Aorta (tissue), 5 donors: Measurements from ENCODE around the gene USP17L11. TPM values are rescaled to one million over a fixed set of nuclear protein-coding genes. Genes with fewer than 3 reads are reported as not detected.
"Not testable (repeated sequence)": the region's sequence is repeated elsewhere in the genome, so short reads cannot be mapped to it uniquely, and the experiment has no call there.

Source experiments
- ATAC-seq: fragments of 200-7000 bp; cut with Tn5 transposase; one replicate; pipeline ENCODE4 v1.9.1; 2022; ENCODE audit warnings: moderate library complexity; ENCODE audit not compliant: low FRiP score
- DNase-seq, 2 donors: peaks; one replicate each; pipeline ENCODE4 v3.0.0-alpha.2; 2020
- H3K27ac ChIP-seq, 2 donors: one replicate each; pipeline ENCODE4 v1.5.1; 2013; ENCODE audit warnings: low read length in 2 of 2, mild to moderate bottlenecking in 2 of 2, moderate library complexity in 2 of 2, control low read depth in 1 of 2, inconsistent platforms in 1 of 2, low read depth in 1 of 2
- H3K27me3 ChIP-seq, 2 donors: one replicate each; pipeline ENCODE4 v1.6.1; 2013; ENCODE audit warnings: control low read depth in 1 of 2, low read length in 1 of 2, mild to moderate bottlenecking in 1 of 2, moderate library complexity in 1 of 2; ENCODE audit not compliant: insufficient read depth in 2 of 2, control insufficient read depth in 1 of 2
- H3K36me3 ChIP-seq, 2 donors: one replicate each; pipeline ENCODE4 v1.6.1; 2013; ENCODE audit warnings: control low read depth in 1 of 2, low read length in 1 of 2, mild to moderate bottlenecking in 1 of 2; ENCODE audit not compliant: insufficient read depth in 2 of 2, control insufficient read depth in 1 of 2
- H3K4me1 ChIP-seq, 2 donors: one replicate each; pipeline ENCODE4 v1.6.1; 2013; ENCODE audit warnings: low read length in 2 of 2, control low read depth in 1 of 2, mild to moderate bottlenecking in 1 of 2, moderate library complexity in 1 of 2; ENCODE audit not compliant: insufficient read depth in 2 of 2, control insufficient read depth in 1 of 2
- H3K4me3 ChIP-seq, 2 donors: one replicate each; pipeline ENCODE4 v1.5.1; 2013; ENCODE audit warnings: low read length in 2 of 2, control low read depth in 1 of 2, mild to moderate bottlenecking in 1 of 2
- H3K9me3 ChIP-seq: one replicate; pipeline ENCODE4 v1.6.1; 2013; ENCODE audit warnings: mild to moderate bottlenecking, low read length; ENCODE audit not compliant: control insufficient read depth
- WGBS, 2 donors: extraction: QIAGEN DNeasy Blood & Tissue Kit; methylation state at CpG; one replicate each; pipeline ENCODE4 v1.1.7; 2013; 5-methylcytosine and 5-hydroxymethylcytosine counted together
- intact Hi-C, 2 donors: fragments of 100-400 bp; cut with DNase I; formaldehyde crosslinking; loops; one replicate each; pipeline versions ENCODE4 v1.14.2 to v1.15.0; 2022
- polyA plus RNA-seq, 2 donors: library from polyadenylated mRNA; stranded (reverse); fragments of 200-250 nt; gene quantifications; one replicate each; pipeline ENCODE4 v1.2.3, GENCODE V29; 2013
- total RNA-seq, 2 donors: library from RNA; stranded (reverse); fragmentation: NEBNext Ultra II Directional; extraction: Animal tissue kit (Norgen Biotek cat#: 25700); gene quantifications; one replicate each; pipeline ENCODE4 v1.2.1, GENCODE V29; 2021
- donor health status: healthy with polysubstance abuse.
- donor health status: Bipolar disorder and iron deficiency.
- donor health status: DM: no; HTN: no; CAD: no.
- donor health status: DM: no; HTN: no; CAD: no.
- donor health status: DM: yes; HTN: yes; CAD: no.

Gene USP17L11
- total and polyA plus RNA-seq, 4 donors, result not detected

- H3K27ac ChIP-seq, intact Hi-C loops, H3K4me1 ChIP-seq, H3K9me3 ChIP-seq, ATAC-seq, H3K36me3 ChIP-seq, H3K27me3 ChIP-seq, H3K4me3 ChIP-seq: not testable (repeated sequence)
- WGBS, 2 donors, result 75 to 86% methylated on average over 9 to 11 of the region's 12 CpGs
- peak in 1 of 2 donors; percentile 57 for DNase-seq
Observed at GRCh38 chr4:9238461-9238860, 23.3 kb downstream of the USP17L11 start.

DNA sequence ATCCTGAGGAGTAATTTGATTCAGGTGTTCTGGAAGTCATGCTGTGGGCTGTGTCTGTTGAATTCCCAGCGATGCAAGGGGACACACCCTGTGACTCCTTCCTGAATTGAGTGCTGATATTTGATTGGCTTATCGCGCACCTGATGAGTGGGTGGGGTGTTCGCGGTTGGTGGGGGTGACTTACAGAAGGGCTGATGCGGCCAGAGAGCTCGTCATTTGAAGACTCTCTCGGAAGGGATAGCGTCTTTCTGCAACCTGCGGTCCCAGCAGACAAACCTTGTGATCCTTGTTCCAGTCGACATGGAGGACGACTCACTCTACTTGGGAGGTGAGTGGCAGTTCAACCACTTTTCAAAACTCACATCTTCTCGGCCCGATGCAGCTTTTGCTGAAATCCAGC, 28.4 kb downstream of the USP17L11 start, which contains the start of gene USP17L17:
Gene USP17L17 (plus strand): TSS at position 301 of the 400 bp plus-strand sequence. CDS start 0 bp downstream, at position 301.
- DNase-seq, ATAC-seq, H3K9me3 ChIP-seq, H3K4me1 ChIP-seq, H3K27ac ChIP-seq, H3K4me3 ChIP-seq, H3K36me3 ChIP-seq, H3K27me3 ChIP-seq, intact Hi-C loops: not testable (repeated sequence)
- WGBS, 2 donors, result 86 to 89% methylated on average over 5 of the region's 14 CpGs

DNA sequence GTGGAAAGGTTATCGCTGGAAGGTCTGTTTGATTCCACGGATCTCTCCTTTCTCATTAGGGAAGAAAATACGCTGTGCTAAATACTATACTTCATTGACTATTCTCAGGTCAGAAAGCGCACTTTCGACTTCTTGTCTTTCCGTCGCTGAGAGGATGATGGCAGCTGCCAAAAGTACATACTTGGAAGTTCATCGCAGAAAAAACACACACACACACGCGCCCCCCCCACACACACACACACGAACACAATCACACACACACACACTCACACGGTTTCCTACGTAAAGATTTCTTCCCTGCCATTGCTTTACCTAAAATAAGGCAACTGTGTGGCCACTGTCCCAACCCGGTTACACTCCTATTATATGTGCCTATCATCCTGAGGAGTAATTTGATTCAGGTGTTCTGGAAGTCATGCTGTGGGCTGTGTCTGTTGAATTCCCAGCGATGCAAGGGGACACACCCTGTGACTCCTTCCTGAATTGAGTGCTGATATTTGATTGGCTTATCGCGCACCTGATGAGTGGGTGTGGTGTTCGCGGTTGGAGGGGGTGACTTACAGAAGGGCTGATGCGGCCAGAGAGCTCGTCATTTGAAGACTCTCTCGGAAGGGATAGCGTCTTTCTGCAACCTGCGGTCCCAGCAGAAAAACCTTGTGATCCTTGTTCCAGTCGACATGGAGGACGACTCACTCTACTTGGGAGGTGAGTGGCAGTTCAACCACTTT, 32.9 kb downstream of the USP17L11 start, which contains the start of gene USP17L18:
Gene USP17L18 (plus strand): TSS at position 678 of the 728 bp plus-strand sequence. CDS start 0 bp downstream, at position 678.
- H3K27ac ChIP-seq, H3K27me3 ChIP-seq, H3K4me3 ChIP-seq, H3K4me1 ChIP-seq, intact Hi-C loops, H3K9me3 ChIP-seq, ATAC-seq, H3K36me3 ChIP-seq: not testable (repeated sequence)
- 89 to 92% methylated on average over 14 to 21 of the region's 26 CpGs for WGBS, 2 donors
- DNase-seq, result peak; percentile 33 to 34

GRCh38 chr4:9253078-9253477, 37.9 kb downstream of the USP17L11 start, which contains the start of gene USP17L19:
Gene USP17L19 (plus strand): TSS chr4:9253378. CDS start chr4:9253378, 0 bp downstream.
- ATAC-seq, H3K4me1 ChIP-seq, H3K27ac ChIP-seq, DNase-seq, intact Hi-C loops, H3K4me3 ChIP-seq, H3K36me3 ChIP-seq, H3K9me3 ChIP-seq, H3K27me3 ChIP-seq: not testable (repeated sequence)
- no CpG with 5 or more reads among the region's 13 CpGs for WGBS, 2 donors

DNA sequence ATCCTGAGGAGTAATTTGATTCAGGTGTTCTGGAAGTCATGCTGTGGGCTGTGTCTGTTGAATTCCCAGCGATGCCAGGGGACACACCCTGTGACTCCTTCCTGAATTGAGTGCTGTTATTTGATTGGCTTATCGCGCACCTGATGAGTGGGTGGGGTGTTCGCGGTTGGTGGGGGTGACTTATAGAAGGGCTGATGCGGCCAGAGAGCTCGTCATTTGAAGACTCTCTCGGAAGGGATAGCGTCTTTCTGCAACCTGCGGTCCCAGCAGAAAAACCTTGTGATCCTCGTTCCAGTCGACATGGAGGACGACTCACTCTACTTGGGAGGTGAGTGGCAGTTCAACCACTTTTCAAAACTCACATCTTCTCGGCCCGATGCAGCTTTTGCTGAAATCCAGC, 42.6 kb downstream of the USP17L11 start, which contains the start of gene USP17L20:
Gene USP17L20 (plus strand): TSS at position 301 of the 400 bp plus-strand sequence. CDS start 0 bp downstream, at position 301.
- not testable (repeated sequence) for ATAC-seq

DNA sequence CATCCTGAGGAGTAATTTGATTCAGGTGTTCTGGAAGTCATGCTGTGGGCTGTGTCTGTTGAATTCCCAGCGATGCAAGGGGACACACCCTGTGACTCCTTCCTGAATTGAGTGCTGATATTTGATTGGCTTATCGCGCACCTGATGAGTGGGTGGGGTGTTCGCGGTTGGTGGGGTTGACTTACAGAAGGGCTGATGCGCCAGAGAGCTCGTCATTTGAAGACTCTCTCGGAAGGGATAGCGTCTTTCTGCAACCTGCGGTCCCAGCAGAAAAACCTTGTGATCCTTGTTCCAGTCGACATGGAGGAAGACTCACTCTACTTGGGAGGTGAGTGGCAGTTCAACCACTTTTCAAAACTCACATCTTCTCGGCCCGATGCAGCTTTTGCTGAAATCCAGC, 47.4 kb downstream of the USP17L11 start, which contains the start of gene USP17L21:
Gene USP17L21 (plus strand): TSS at position 301 of the 400 bp plus-strand sequence. CDS start 0 bp downstream, at position 301.
- H3K27ac ChIP-seq, H3K36me3 ChIP-seq, H3K9me3 ChIP-seq, intact Hi-C loops, H3K27me3 ChIP-seq, H3K4me3 ChIP-seq, H3K4me1 ChIP-seq, DNase-seq, ATAC-seq: not testable (repeated sequence)
- WGBS, 2 donors, result no CpG with 5 or more reads among the region's 13 CpGs

More for the DNA sequence above, 42.6 kb downstream of the USP17L11 start, which contains the start of gene USP17L20:
- H3K27ac ChIP-seq, H3K4me3 ChIP-seq, H3K36me3 ChIP-seq, DNase-seq, H3K9me3 ChIP-seq, intact Hi-C loops, H3K27me3 ChIP-seq, H3K4me1 ChIP-seq: not testable (repeated sequence)
- no CpG with 5 or more reads among the region's 15 CpGs for WGBS, 2 donors

Other genes starting within 250 kb of the USP17L11 start
- not detected for gene FAM90A26, start 45.0 kb upstream of the USP17L11 start, total RNA-seq
- gene FAM90A26, start 45.0 kb upstream of the USP17L11 start, polyA plus RNA-seq, result not detected
- not detected for gene USP17L10, start 4.7 kb upstream of the USP17L11 start, total RNA-seq
- not detected for gene USP17L10, start 4.7 kb upstream of the USP17L11 start, polyA plus RNA-seq
- gene USP17L12, start 4.7 kb downstream of the USP17L11 start, total RNA-seq, result not detected
- not detected for gene USP17L12, start 4.7 kb downstream of the USP17L11 start, polyA plus RNA-seq
- gene USP17L13, start 9.5 kb downstream of the USP17L11 start, total RNA-seq, result not detected
- not detected for gene USP17L13, start 9.5 kb downstream of the USP17L11 start, polyA plus RNA-seq
- gene USP17L15, start 19.0 kb downstream of the USP17L11 start, total RNA-seq, result not detected
- not detected for gene USP17L15, start 19.0 kb downstream of the USP17L11 start, polyA plus RNA-seq
- gene USP17L17, start 28.5 kb downstream of the USP17L11 start, total RNA-seq, result not detected
- gene USP17L17, start 28.5 kb downstream of the USP17L11 start, polyA plus RNA-seq, result not detected
- gene USP17L18, start 33.2 kb downstream of the USP17L11 start, total RNA-seq, result not detected
- gene USP17L18, start 33.2 kb downstream of the USP17L11 start, polyA plus RNA-seq, result not detected
- not detected for gene USP17L19, start 38.0 kb downstream of the USP17L11 start, total RNA-seq
- gene USP17L19, start 38.0 kb downstream of the USP17L11 start, polyA plus RNA-seq, result not detected
- gene USP17L20, start 42.7 kb downstream of the USP17L11 start, total RNA-seq, result not detected
- not detected for gene USP17L20, start 42.7 kb downstream of the USP17L11 start, polyA plus RNA-seq
- gene USP17L21, start 47.5 kb downstream of the USP17L11 start, total RNA-seq, result not detected
- not detected for gene USP17L21, start 47.5 kb downstream of the USP17L11 start, polyA plus RNA-seq
- gene USP17L22, start 52.2 kb downstream of the USP17L11 start, total RNA-seq, result not detected
- not detected for gene USP17L22, start 52.2 kb downstream of the USP17L11 start, polyA plus RNA-seq
- gene USP17L24, start 109.8 kb downstream of the USP17L11 start, total RNA-seq, result not detected
- not detected for gene USP17L24, start 109.8 kb downstream of the USP17L11 start, polyA plus RNA-seq
- gene USP17L25, start 114.5 kb downstream of the USP17L11 start, total RNA-seq, result not detected
- gene USP17L25, start 114.5 kb downstream of the USP17L11 start, polyA plus RNA-seq, result not detected
- not detected for gene USP17L26, start 119.3 kb downstream of the USP17L11 start, total RNA-seq
- not detected for gene USP17L26, start 119.3 kb downstream of the USP17L11 start, polyA plus RNA-seq
- gene USP17L5, start 124.0 kb downstream of the USP17L11 start, total RNA-seq, result not detected
- gene USP17L5, start 124.0 kb downstream of the USP17L11 start, polyA plus RNA-seq, result not detected
- gene USP17L27, start 128.7 kb downstream of the USP17L11 start, total RNA-seq, result not detected
- not detected for gene USP17L27, start 128.7 kb downstream of the USP17L11 start, polyA plus RNA-seq
- not detected for gene USP17L28, start 133.5 kb downstream of the USP17L11 start, total RNA-seq
- not detected for gene USP17L28, start 133.5 kb downstream of the USP17L11 start, polyA plus RNA-seq
- not detected for gene USP17L29, start 138.2 kb downstream of the USP17L11 start, total RNA-seq
- gene USP17L29, start 138.2 kb downstream of the USP17L11 start, polyA plus RNA-seq, result not detected
- not detected for gene USP17L30, start 147.7 kb downstream of the USP17L11 start, total RNA-seq
- not detected for gene USP17L30, start 147.7 kb downstream of the USP17L11 start, polyA plus RNA-seq
- gene DEFB131A, start 229.0 kb downstream of the USP17L11 start, total RNA-seq, result not detected
- not detected for gene DEFB131A, start 229.0 kb downstream of the USP17L11 start, polyA plus RNA-seq